Caco-2 (cell line): ENCODE results near the gene YPEL3. TPM values are rescaled to one million over a fixed set of nuclear protein-coding genes. Genes with fewer than 3 reads are reported as not detected.

Experiments used
- BruUV-seq: library from RNA; stranded (reverse); fragments of 400-500 nt; replicated peaks from 2 replicates; lab custom pipeline; 2021; lab: Mats Ljungman, UMichigan
- CTCF ChIA-PET: fragments of 300-600 bp; sonication (Branson Sonifier 250); formaldehyde crosslinking; loops from one replicate; lab custom pipeline; 2022; ENCODE audit warnings: antibody characterized with exemption; lab: Charles Lee
- POLR2A ChIA-PET: fragments of 300-600 bp; sonication (Branson Sonifier 250); formaldehyde crosslinking; loops from one replicate; lab custom pipeline; 2022; ENCODE audit warnings: antibody characterized with exemption; lab: Charles Lee
- DNase-seq, 2 experiments: peaks; one replicate each; pipeline versions ENCODE4 v3.0.0 to v3.0.0-alpha.2; 2020 to 2022
- H3K27me3 ChIP-seq: replicated peaks from 2 replicates; pipeline ENCODE4 v1.6.0; 2011; ENCODE audit warnings: low read length; ENCODE audit not compliant: control insufficient read depth, insufficient read depth
- H3K36me3 ChIP-seq: 2 replicates; pipeline ENCODE4 v1.5.1; 2011; ENCODE audit warnings: low read length; ENCODE audit not compliant: control insufficient read depth, insufficient read depth
- H3K4me1 ChIP-seq: fragments of 250-450 bp; sonication (Bioruptor Pico); 2 replicates; pipeline ENCODE4 v1.5.1; 2020; ENCODE audit warnings: mild to moderate bottlenecking
- H3K4me3 ChIP-seq: 2 replicates; pipeline ENCODE4 v1.5.1; 2011; ENCODE audit warnings: low read depth, mild to moderate bottlenecking, control low read depth, low read length
- H3K9me3 ChIP-seq: fragments of 250-450 bp; sonication (Bioruptor Pico); 2 replicates; pipeline ENCODE4 v1.5.1; 2020; ENCODE audit warnings: mild to moderate bottlenecking, moderate library complexity
- H3K27ac Mint-ChIP-seq: one replicate; pipeline ENCODE4 v1.8.0; 2022; ENCODE audit warnings: mixed read lengths; ENCODE audit not compliant: unreplicated experiment
- H3K27me3 Mint-ChIP-seq: one replicate; pipeline ENCODE4 v1.8.0; 2022; ENCODE audit warnings: mixed read lengths; ENCODE audit not compliant: insufficient read depth, unreplicated experiment
- H3K36me3 Mint-ChIP-seq: one replicate; pipeline ENCODE4 v1.8.0; 2022; ENCODE audit warnings: mild to moderate bottlenecking, mixed read lengths; ENCODE audit not compliant: insufficient read depth, unreplicated experiment
- H3K4me1 Mint-ChIP-seq: one replicate; pipeline ENCODE4 v1.8.0; 2022; ENCODE audit warnings: low read depth, mixed read lengths; ENCODE audit not compliant: unreplicated experiment
- H3K4me3 Mint-ChIP-seq: one replicate; pipeline ENCODE4 v1.8.0; 2022; ENCODE audit warnings: mild to moderate bottlenecking, moderate library complexity, mixed read lengths; ENCODE audit not compliant: unreplicated experiment
- H3K9me3 Mint-ChIP-seq: one replicate; pipeline ENCODE4 v1.8.0; 2022; ENCODE audit warnings: mixed read lengths; ENCODE audit not compliant: unreplicated experiment
- CTCF ChIP-seq, 2 experiments: fragments of 200-600 bp in 1 of 2; IDR thresholded peaks; 1 replicate in 1 of 2; 2 replicates in 1 of 2; pipeline versions ENCODE4 v1.5.1 to v1.8.0; 2011 to 2022; ENCODE audit warnings: antibody characterized with exemption in 1 of 2, control low read depth in 1 of 2, inconsistent platforms in 1 of 2, low read depth in 1 of 2, low read length in 1 of 2, mild to moderate bottlenecking in 1 of 2, moderate library complexity in 1 of 2; ENCODE audit not compliant: insufficient read depth in 1 of 2, severe bottlenecking in 1 of 2, unreplicated experiment in 1 of 2
- intact Hi-C: fragments of 100-400 bp; cut with micrococcal nuclease; formaldehyde crosslinking; loops from one replicate; pipeline ENCODE4 v1.10.0; 2022; ENCODE audit not compliant: unreplicated experiment
- total RNA-seq: library from RNA; stranded (reverse); gene quantifications from 2 replicates; pipeline ENCODE4 v1.2.3, GENCODE V29; 2022

YPEL3 gene
- total RNA-seq, 1 experiment from 2014 or later, result 26.3 TPM

GRCh38 chr16:30112197-30113030 lies 16.4 kb upstream of the YPEL3 start:
- H3K36me3 ChIP-seq, result peaks cover 1% of the 10 kb centered on the region; the same call in 1 of the 2 replicates
- Mint-ChIP-seq H3K9me3 (no peaks in the 10 kb centered on the region), H3K36me3 (peaks cover 12% of the 10 kb centered on the region), H3K4me1 (peaks cover 9% of the 10 kb centered on the region), H3K27me3 (no peaks in the 10 kb centered on the region), H3K27ac (peak overlapping the region; percentile 2), H3K4me3 (no peak overlapping the region)
- intact Hi-C loops, result no loop called here
- CTCF ChIA-PET, result interaction anchor here (0.5 to 1.8 kb wide), 14 partner anchors 8 to 525 kb away, joined by 3 to 22 read pairs (median 3); partner anchors contain the start of genes ALDOA, CORO1A, MAPK3 and TAOK2
- H3K4me3 ChIP-seq, result no peak overlapping the region
- peak; percentile 66 to 78 for DNase-seq
- H3K27me3 ChIP-seq, result no peaks in the 10 kb centered on the region
- H3K9me3 ChIP-seq, result no peaks in the 10 kb centered on the region
- peak; percentile 61 to 75 for TF ChIP-seq CTCF (IDR thresholded peaks at IDR 0.05; ENCODE audit: insufficient read depth in 1 of 2, low read depth in 1 of 2, low read length in 1 of 2, severe bottlenecking in 1 of 2, unreplicated experiment in 1 of 2)
- peaks cover 18% of the 10 kb centered on the region; the same call in 1 of the 2 replicates for H3K4me1 ChIP-seq
- no TSS peak for BruUV-seq
- POLR2A ChIA-PET, result interaction anchor here (0.5 to 1.0 kb wide), 3 partner anchors 20 to 95 kb away, joined by 3 to 10 read pairs (median 3); partner anchors contain the start of gene ALDOA

- H3K4me3 Mint-ChIP-seq, result no peak overlapping the region
- no peaks in the 10 kb centered on the region for H3K27me3 ChIP-seq
- H3K9me3 Mint-ChIP-seq, result no peaks in the 10 kb centered on the region
- H3K4me3 ChIP-seq, result no peak overlapping the region
- TF ChIP-seq CTCF (IDR thresholded peaks at IDR 0.05; ENCODE audit: insufficient read depth in 1 of 2, low read depth in 1 of 2, low read length in 1 of 2, severe bottlenecking in 1 of 2, unreplicated experiment in 1 of 2), result no peak
- peaks cover 9% of the 10 kb centered on the region for H3K4me1 Mint-ChIP-seq
- H3K27me3 Mint-ChIP-seq, result no peaks in the 10 kb centered on the region
- H3K9me3 ChIP-seq, result no peaks in the 10 kb centered on the region
- peaks cover 1% of the 10 kb centered on the region; the same call in 1 of the 2 replicates for H3K36me3 ChIP-seq
- peaks cover 12% of the 10 kb centered on the region for H3K36me3 Mint-ChIP-seq
- ChIA-PET POLR2A (no interaction called here), CTCF (interaction anchor here (1.2 kb wide), 1 partner anchor 21 kb away, joined by 3 read pairs; no protein-coding TSS in a partner anchor)
- BruUV-seq, result no TSS peak
- H3K4me1 ChIP-seq, result peaks cover 18% of the 10 kb centered on the region; the same call in 1 of the 2 replicates
- peak overlapping the region; percentile 61 for H3K27ac Mint-ChIP-seq
- DNase-seq, result no peak
- intact Hi-C loops, result no loop called here
Measured at GRCh38 chr16:30110661-30111060, 14.6 kb upstream of the YPEL3 start.

GRCh38 chr16:30108059-30108850 lies 12.2 kb upstream of the YPEL3 start:
- intact Hi-C loops, result no loop called here

More at GRCh38 chr16:30108059-30108850, 12.2 kb upstream of the YPEL3 start:
- Mint-ChIP-seq H3K9me3 (peaks cover 14% of the 10 kb centered on the region), H3K4me1 (peaks cover 22% of the 10 kb centered on the region), H3K4me3 (no peak overlapping the region), H3K36me3 (peaks cover 25% of the 10 kb centered on the region), H3K27ac (no peak overlapping the region), H3K27me3 (no peaks in the 10 kb centered on the region)
- no peak overlapping the region for H3K4me3 ChIP-seq
- DNase-seq, result no peak
- H3K9me3 ChIP-seq, result no peaks in the 10 kb centered on the region
- no peaks in the 10 kb centered on the region for H3K27me3 ChIP-seq
- no TSS peak for BruUV-seq
- H3K36me3 ChIP-seq, result peaks cover 1% of the 10 kb centered on the region; the same call in 1 of the 2 replicates
- no peak for TF ChIP-seq CTCF (IDR thresholded peaks at IDR 0.05; ENCODE audit: insufficient read depth in 1 of 2, low read depth in 1 of 2, low read length in 1 of 2, severe bottlenecking in 1 of 2, unreplicated experiment in 1 of 2)
- POLR2A ChIA-PET, result no interaction called here
- H3K4me1 ChIP-seq, result peaks cover 36% of the 10 kb centered on the region
- CTCF ChIA-PET, result no interaction called here
